HEK293 (cell line): Measurements from ENCODE around the gene RBP7.

Experiments used
- BCL11A ChIP-seq: fragments of 450-650 bp; formaldehyde crosslinking; IDR thresholded peaks from 2 replicates; pipeline ENCODE4 v1.5.1; 2016; ENCODE audit warnings: low read depth, missing biosample characterization, missing genetic modification characterization
- CTCF ChIP-seq: fragments of 450-650 bp; formaldehyde crosslinking; IDR thresholded peaks from 2 replicates; pipeline ENCODE4 v1.5.1; 2016; ENCODE audit warnings: missing biosample characterization, missing genetic modification characterization
- FEZF1 ChIP-seq: fragments of 450-650 bp; formaldehyde crosslinking; IDR thresholded peaks from 2 replicates; pipeline ENCODE4 v1.5.1; 2016; ENCODE audit warnings: missing biosample characterization, missing genetic modification characterization
- SP2 ChIP-seq: fragments of 450-650 bp; formaldehyde crosslinking; IDR thresholded peaks from 2 replicates; pipeline ENCODE4 v1.5.1; 2016; ENCODE audit warnings: missing biosample characterization, missing genetic modification characterization
- YY1 ChIP-seq: fragments of 450-650 bp; formaldehyde crosslinking; IDR thresholded peaks from 2 replicates; pipeline ENCODE4 v1.5.1; 2018; ENCODE audit warnings: missing biosample characterization, missing genetic modification characterization
- ZBTB11 ChIP-seq: fragments of 450-650 bp; formaldehyde crosslinking; conservative IDR thresholded peaks from 2 replicates; pipeline ENCODE4 v1.5.1; 2016; ENCODE audit warnings: low read depth, missing biosample characterization, missing genetic modification characterization
- ZFP69B ChIP-seq: fragments of 450-650 bp; formaldehyde crosslinking; IDR thresholded peaks from 2 replicates; pipeline ENCODE4 v1.5.1; 2016; ENCODE audit warnings: missing biosample characterization, missing genetic modification characterization
- ZNF518A ChIP-seq: fragments of 450-650 bp; formaldehyde crosslinking; conservative IDR thresholded peaks from 2 replicates; pipeline ENCODE4 v1.5.1; 2016; ENCODE audit warnings: low read depth, missing biosample characterization, missing genetic modification characterization
- ZNF530 ChIP-seq: fragments of 450-650 bp; formaldehyde crosslinking; IDR thresholded peaks from 2 replicates; pipeline ENCODE4 v1.5.1; 2016; ENCODE audit warnings: low read depth, missing biosample characterization, missing genetic modification characterization
- ZNF777 ChIP-seq: fragments of 450-650 bp; formaldehyde crosslinking; IDR thresholded peaks from 2 replicates; pipeline ENCODE4 v1.5.1; 2017; ENCODE audit warnings: missing biosample characterization, missing genetic modification characterization, borderline replicate concordance
- ZSCAN5A ChIP-seq: fragments of 450-650 bp; formaldehyde crosslinking; IDR thresholded peaks from 2 replicates; pipeline ENCODE4 v1.5.1; 2016; ENCODE audit warnings: missing biosample characterization, missing genetic modification characterization

- no peak for TF ChIP-seq ZNF777 (tag by site-specific recombination)
- no peak for TF ChIP-seq CTCF (tag by site-specific recombination)
- no peak for TF ChIP-seq ZFP69B (tag by site-specific recombination)
- no peak for TF ChIP-seq ZNF530 (tag by site-specific recombination)
- no peak for TF ChIP-seq BCL11A
- no peak for TF ChIP-seq ZSCAN5A (tag by site-specific recombination)
- no peak for TF ChIP-seq ZNF518A (tag by site-specific recombination)
- no peak for TF ChIP-seq SP2 (tag by site-specific recombination)
- TF ChIP-seq FEZF1 (tag by site-specific recombination) = no peak
- TF ChIP-seq YY1 (tag by site-specific recombination) = no peak
- TF ChIP-seq ZBTB11 (tag by site-specific recombination) = no peak
These were observed 12.8 kb upstream of the RBP7 start for GRCh38 chr1:9984253-9984652.
